ENCODE measurements around the gene DEGS1. TPM values are rescaled to one million over a fixed set of nuclear protein-coding genes. Genes with fewer than 3 reads are reported as not detected.

The DEGS1 gene
- total and polyA plus RNA-seq, 12 donors = 33.1 to 79.4 (median 35.7) TPM

DNA sequence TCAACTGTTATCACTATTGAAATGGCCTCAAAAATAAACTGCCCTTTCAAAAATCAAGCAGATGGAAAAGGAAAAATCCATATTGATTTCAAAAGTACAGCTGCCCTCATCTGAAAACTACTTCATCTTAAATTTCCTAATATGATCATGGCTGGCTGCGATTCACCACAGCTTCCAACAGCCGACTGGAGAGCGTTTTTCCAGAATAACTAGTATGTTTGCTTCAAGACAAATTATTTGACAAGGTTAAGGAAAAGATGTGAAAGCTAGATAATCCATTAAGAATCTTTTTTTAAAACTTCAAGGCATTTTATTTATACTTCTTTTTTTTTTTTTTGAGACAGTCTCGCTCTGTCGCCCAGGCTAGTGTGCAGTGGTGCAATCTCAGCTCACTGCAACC, 4.1 kb upstream of the DEGS1 start:
- WGBS, 2 donors = 93 to 97% methylated on average over 5 of the region's 5 CpGs
- TF ChIP-seq CTCF (IDR thresholded peaks at IDR 0.05) = no peak
- Histone ChIP-seq H3K36me3 (no peaks in the 10 kb centered on the region), H3K27ac (no peak overlapping the region), H3K27me3 (no peaks in the 10 kb centered on the region), H3K4me3 (no peak overlapping the region), H3K4me1 (peaks cover 0 to 20% (median 6%) of the 10 kb centered on the region in 9 donors), H3K9me3 (no peaks in the 10 kb centered on the region)
- intact Hi-C loops (cut with DNase I) = loop anchor here in 1 of 10 donors (10.0 kb wide), 1 partner anchor 116 kb away; no protein-coding TSS in a partner anchor
- DNase-seq (no peak), ATAC-seq (no peak)

DNA sequence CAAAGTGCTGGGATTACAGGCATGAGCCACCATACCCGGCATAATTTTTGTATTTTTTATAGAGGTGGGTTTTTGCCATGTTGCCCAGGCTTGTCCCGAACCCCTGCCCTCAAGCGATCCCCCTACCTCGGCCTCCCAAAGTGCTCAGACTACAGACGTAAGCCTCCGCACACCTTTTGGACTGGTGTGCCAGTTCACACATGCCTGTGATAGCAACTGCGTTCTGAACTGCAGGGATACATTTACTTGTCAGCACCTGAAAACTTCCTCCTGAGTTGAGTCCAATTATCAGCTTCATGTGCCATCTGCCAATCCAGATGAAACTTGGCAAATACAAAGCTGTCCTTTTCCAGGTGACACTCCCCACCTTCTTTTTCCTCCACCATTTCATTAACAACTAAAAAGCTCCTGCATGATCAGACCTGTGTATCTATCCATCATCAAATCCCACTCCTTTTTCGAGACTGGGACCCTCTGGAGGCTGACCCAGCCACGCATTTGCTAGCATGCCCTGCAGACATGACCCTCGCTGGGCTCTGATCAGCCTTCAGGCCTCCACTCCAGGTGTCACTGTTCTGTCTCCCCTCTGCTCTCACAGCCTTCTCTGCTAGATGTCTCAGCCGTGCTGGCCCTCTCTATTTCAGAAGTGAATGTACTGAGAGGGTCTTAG, 2.1 kb upstream of the DEGS1 start:
- Histone ChIP-seq H3K27me3 (no peaks in the 10 kb centered on the region), H3K4me1 (peaks cover 3 to 32% (median 21%) of the 10 kb centered on the region in 9 donors), H3K9me3 (no peaks in the 10 kb centered on the region), H3K27ac (no peak overlapping the region), H3K4me3 (no peak overlapping the region), H3K36me3 (peaks cover 0 to 10% (median 0%) of the 10 kb centered on the region in 9 donors)
- intact Hi-C loops (cut with DNase I) = loop anchor here in 2 of 10 donors (10.0 kb wide), 2 partner anchors 74 to 254 kb away; partner anchors contain the start of gene WDR26 (in 1 of the 2)
- no peak for DNase-seq
- no peak for TF ChIP-seq CTCF (IDR thresholded peaks at IDR 0.05)
- 95% methylated on average over 11 of the region's 11 CpGs for WGBS, 2 donors
- ATAC-seq = no peak

DNA sequence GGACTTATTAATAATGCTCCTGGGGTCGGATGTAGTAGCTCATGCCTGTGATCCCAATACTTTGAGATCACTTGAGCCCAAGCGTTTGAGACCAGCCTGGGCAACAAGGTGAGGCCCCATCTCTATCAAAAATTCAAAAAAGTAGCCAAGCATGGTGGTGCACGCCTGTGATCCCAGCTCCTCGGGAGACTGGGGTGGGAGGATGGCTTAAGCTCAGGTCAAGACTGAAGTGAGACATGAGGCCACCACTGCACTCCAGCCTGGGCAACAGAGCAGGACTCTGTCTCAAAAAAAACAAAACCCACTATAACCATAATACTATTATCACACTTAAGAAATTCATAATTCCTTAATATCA, 1.6 kb upstream of the DEGS1 start:
- H3K9me3 ChIP-seq = no peaks in the 10 kb centered on the region
- TF ChIP-seq CTCF (IDR thresholded peaks at IDR 0.05) = no peak
- DNase-seq (no peak), ATAC-seq (no peak)
- intact Hi-C loops (cut with DNase I) = loop anchor here in 2 of 10 donors (10.0 kb wide), 2 partner anchors 73 to 253 kb away; partner anchors contain the start of gene WDR26 (in 1 of the 2)
- WGBS, 2 donors = 94 to 96% methylated on average over 4 of the region's 4 CpGs
- no peaks in the 10 kb centered on the region for H3K27me3 ChIP-seq
- no peak overlapping the region for H3K4me3 ChIP-seq
- no peak overlapping the region for H3K27ac ChIP-seq
- H3K36me3 ChIP-seq = peaks cover 0 to 15% (median 0%) of the 10 kb centered on the region in 9 donors
- peaks cover 3 to 32% (median 23%) of the 10 kb centered on the region in 9 donors for H3K4me1 ChIP-seq

DNA sequence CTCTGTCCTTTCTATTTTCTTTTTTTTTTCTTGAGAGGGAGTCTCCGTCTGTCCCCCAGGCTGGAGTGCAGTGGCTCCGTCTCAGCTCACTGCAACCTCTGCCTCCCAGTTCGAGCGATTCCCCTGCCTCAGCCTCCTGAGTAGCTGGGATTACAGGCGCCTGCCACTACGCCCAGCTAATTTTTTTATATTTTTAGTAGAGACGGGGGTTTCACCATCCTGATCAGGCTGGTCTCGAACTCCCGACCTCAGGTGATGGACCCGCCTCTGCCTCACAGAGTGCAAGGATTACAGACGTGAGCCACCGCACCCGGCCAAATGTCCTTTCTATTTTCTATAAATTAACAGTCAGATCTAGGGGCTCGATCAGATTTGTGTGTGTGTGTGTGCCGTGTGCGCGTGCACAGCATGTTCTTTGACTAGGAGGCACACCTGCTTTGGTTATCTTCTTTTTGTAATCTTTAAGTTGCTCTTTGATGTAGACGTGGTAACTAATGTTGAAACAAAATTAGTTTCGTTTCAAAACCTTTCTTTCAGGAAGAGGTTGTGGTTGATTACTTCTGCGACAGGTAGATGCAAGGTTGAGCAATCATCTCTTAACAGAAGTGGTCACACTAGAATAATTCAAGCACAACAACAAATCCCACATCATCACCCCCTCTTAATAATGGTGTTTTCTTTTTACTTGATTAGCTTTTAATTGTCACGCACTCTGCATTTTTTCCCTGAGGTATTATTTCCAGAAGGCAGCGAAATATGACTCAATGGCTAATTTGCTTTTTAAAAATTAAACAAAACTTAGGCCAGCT, 779 bp upstream of the DEGS1 start:
- TF ChIP-seq CTCF (IDR thresholded peaks at IDR 0.05) = no peak
- Histone ChIP-seq H3K36me3 (peaks cover 0 to 21% (median 0%) of the 10 kb centered on the region in 9 donors), H3K27ac (peak overlapping the region in 9 of 10 donors; percentile 87 to 99 (median 96)), H3K4me3 (peak overlapping the region in 9 of 10 donors; percentile 84 to 100 (median 94)), H3K4me1 (peaks cover 3 to 38% (median 24%) of the 10 kb centered on the region in 9 donors), H3K27me3 (no peaks in the 10 kb centered on the region), H3K9me3 (no peaks in the 10 kb centered on the region)
- DNase-seq (no peak), ATAC-seq (no peak)
- intact Hi-C loops (cut with DNase I) = loop anchor here in 2 of 10 donors (10.0 kb wide), 2 partner anchors 73 to 253 kb away; partner anchors contain the start of gene WDR26 (in 1 of the 2)
- 75 to 81% methylated on average over 22 of the region's 22 CpGs for WGBS, 2 donors
